HEK293T (cell line): Measurements from ENCODE around the gene CASKIN1.

Source experiments
- FOXA1 ChIP-seq: fragments of 450-650 bp; IDR thresholded peaks from 2 replicates; pipeline ENCODE4 v1.6.1; 2016; ENCODE audit warnings: mild to moderate bottlenecking
- FOXK2 ChIP-seq: fragments of 450-650 bp; IDR thresholded peaks from 2 replicates; pipeline ENCODE4 v1.6.1; 2016; ENCODE audit warnings: mild to moderate bottlenecking
- FOXM1 ChIP-seq: fragments of 450-650 bp; IDR thresholded peaks from 2 replicates; pipeline ENCODE4 v1.6.1; 2017; ENCODE audit warnings: mild to moderate bottlenecking, borderline replicate concordance
- SP1 ChIP-seq: fragments of 450-650 bp; IDR thresholded peaks from 2 replicates; pipeline ENCODE4 v1.6.1; 2017
- SUZ12 ChIP-seq: fragments of 450-650 bp; IDR thresholded peaks from 2 replicates; pipeline ENCODE4 v1.6.1; 2016; ENCODE audit warnings: mild to moderate bottlenecking
- TF ChIP-seq, protein P1 (sequence below): fragments of 450-650 bp; IDR thresholded peaks from 2 replicates; pipeline ENCODE4 v1.6.1; 2016

GRCh38 chr16:2214719-2214968 lies 18.2 kb upstream of the CASKIN1 start, which contains the start of gene PGP:
- TF ChIP-seq FOXA1 (no peak), SP1 (no peak), FOXM1 (no peak; the same call in 1 of the 2 replicates), SUZ12 (no peak), FOXK2 (no peak)
- TF ChIP-seq, protein P1, sequence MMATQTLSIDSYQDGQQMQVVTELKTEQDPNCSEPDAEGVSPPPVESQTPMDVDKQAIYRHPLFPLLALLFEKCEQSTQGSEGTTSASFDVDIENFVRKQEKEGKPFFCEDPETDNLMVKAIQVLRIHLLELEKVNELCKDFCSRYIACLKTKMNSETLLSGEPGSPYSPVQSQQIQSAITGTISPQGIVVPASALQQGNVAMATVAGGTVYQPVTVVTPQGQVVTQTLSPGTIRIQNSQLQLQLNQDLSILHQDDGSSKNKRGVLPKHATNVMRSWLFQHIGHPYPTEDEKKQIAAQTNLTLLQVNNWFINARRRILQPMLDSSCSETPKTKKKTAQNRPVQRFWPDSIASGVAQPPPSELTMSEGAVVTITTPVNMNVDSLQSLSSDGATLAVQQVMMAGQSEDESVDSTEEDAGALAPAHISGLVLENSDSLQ, result no peak
